ENCODE measurements around the gene RXYLT1. TPM values are rescaled to one million over a fixed set of nuclear protein-coding genes. Genes with fewer than 3 reads are reported as not detected.

RXYLT1 gene
- total and polyA plus RNA-seq, 2 experiments from 2014 or later = 17.1 to 22.9 TPM

- no peak overlapping the region for H3K4me2 ChIP-seq
- TF ChIP-seq EZH2phosphoT487 (IDR thresholded peaks at IDR 0.05; ENCODE audit: low read depth, severe bottlenecking, unreplicated experiment) (no peak), CTCF (IDR thresholded peaks at IDR 0.05; ENCODE audit: poor library complexity) (no peak), EZH2 (IDR thresholded peaks at IDR 0.05; ENCODE audit: borderline replicate concordance) (no peak)
- no peaks in the 10 kb centered on the region for H3K27me3 ChIP-seq
- H3K9me2 ChIP-seq (replicated peaks; ENCODE audit: insufficient read depth) = no peaks in the 10 kb centered on the region
- H3K27ac ChIP-seq = no peak overlapping the region
- H3K79me2 ChIP-seq = no peaks in the 10 kb centered on the region
- H3K4me1 ChIP-seq (ENCODE audit: insufficient read depth) = no peaks in the 10 kb centered on the region
- no peak for DNase-seq (ENCODE audit: low spot score)
- no peaks in the 10 kb centered on the region for H3K9me3 ChIP-seq (ENCODE audit: low read depth)
- no peaks in the 10 kb centered on the region for H3K36me3 ChIP-seq (replicated peaks; ENCODE audit: insufficient read depth, low read depth)
- H4K20me1 ChIP-seq (ENCODE audit: insufficient read depth, poor library complexity, severe bottlenecking) = no peaks in the 10 kb centered on the region
- H3K4me3 ChIP-seq = no peak overlapping the region
- WGBS (ENCODE audit: low lambda C conversion rate, missing lambda C conversion rate) = 69% methylated on average over 5 of the region's 5 CpGs
- H2AFZ ChIP-seq = no peak overlapping the region
These were observed 32.2 kb upstream of the RXYLT1 start for GRCh38 chr12:63747553-63747952.

- no peaks in the 10 kb centered on the region for H3K9me3 ChIP-seq (ENCODE audit: low read depth)
- H3K79me2 ChIP-seq = no peaks in the 10 kb centered on the region
- TF ChIP-seq EZH2phosphoT487 (IDR thresholded peaks at IDR 0.05; ENCODE audit: low read depth, severe bottlenecking, unreplicated experiment) = no peak
- no peak for TF ChIP-seq EZH2 (IDR thresholded peaks at IDR 0.05; ENCODE audit: borderline replicate concordance)
- no peak for TF ChIP-seq CTCF (IDR thresholded peaks at IDR 0.05; ENCODE audit: poor library complexity)
- H2AFZ ChIP-seq = no peak overlapping the region
- H3K36me3 ChIP-seq (replicated peaks; ENCODE audit: insufficient read depth, low read depth) = no peaks in the 10 kb centered on the region
- WGBS (ENCODE audit: low lambda C conversion rate, missing lambda C conversion rate) = 68% methylated on average over 2 of the region's 2 CpGs
- H4K20me1 ChIP-seq (ENCODE audit: insufficient read depth, poor library complexity, severe bottlenecking) = no peaks in the 10 kb centered on the region
- H3K4me1 ChIP-seq (ENCODE audit: insufficient read depth) = no peaks in the 10 kb centered on the region
- H3K4me2 ChIP-seq = no peak overlapping the region
- DNase-seq (ENCODE audit: low spot score) = no peak
- no peak overlapping the region for H3K27ac ChIP-seq
- no peak overlapping the region for H3K4me3 ChIP-seq
- no peaks in the 10 kb centered on the region for H3K27me3 ChIP-seq
- no peaks in the 10 kb centered on the region for H3K9me2 ChIP-seq (replicated peaks; ENCODE audit: insufficient read depth)
These were observed 27.4 kb upstream of the RXYLT1 start for GRCh38 chr12:63752283-63752682.

GRCh38 chr12:63752841-63753240 lies 26.9 kb upstream of the RXYLT1 start:
- Histone ChIP-seq H3K27ac (no peak overlapping the region), H3K4me2 (no peak overlapping the region), H3K4me3 (no peak overlapping the region), H3K27me3 (no peaks in the 10 kb centered on the region), H3K79me2 (no peaks in the 10 kb centered on the region), H2AFZ (no peak overlapping the region), H4K20me1 (ENCODE audit: insufficient read depth, poor library complexity, severe bottlenecking) (no peaks in the 10 kb centered on the region), H3K4me1 (ENCODE audit: insufficient read depth) (no peaks in the 10 kb centered on the region), H3K9me3 (ENCODE audit: low read depth) (no peaks in the 10 kb centered on the region), H3K36me3 (replicated peaks; ENCODE audit: insufficient read depth, low read depth) (no peaks in the 10 kb centered on the region), H3K9me2 (replicated peaks; ENCODE audit: insufficient read depth) (no peaks in the 10 kb centered on the region)
- no peak for DNase-seq (ENCODE audit: low spot score)
- TF ChIP-seq EZH2phosphoT487 (IDR thresholded peaks at IDR 0.05; ENCODE audit: low read depth, severe bottlenecking, unreplicated experiment) = no peak
- TF ChIP-seq EZH2 (IDR thresholded peaks at IDR 0.05; ENCODE audit: borderline replicate concordance) = no peak
- TF ChIP-seq CTCF (IDR thresholded peaks at IDR 0.05; ENCODE audit: poor library complexity) = no peak
- WGBS (ENCODE audit: low lambda C conversion rate, missing lambda C conversion rate) = 89% methylated on average over 2 of the region's 2 CpGs

GRCh38 chr12:63753743-63754142 lies 26.0 kb upstream of the RXYLT1 start:
- Histone ChIP-seq H3K4me3 (no peak overlapping the region), H3K9me2 (replicated peaks; ENCODE audit: insufficient read depth) (no peaks in the 10 kb centered on the region), H3K27ac (no peak overlapping the region), H3K9me3 (ENCODE audit: low read depth) (no peaks in the 10 kb centered on the region), H3K4me2 (no peak overlapping the region), H3K4me1 (ENCODE audit: insufficient read depth) (no peaks in the 10 kb centered on the region), H2AFZ (no peak overlapping the region), H3K36me3 (replicated peaks; ENCODE audit: insufficient read depth, low read depth) (no peaks in the 10 kb centered on the region), H3K27me3 (no peaks in the 10 kb centered on the region), H3K79me2 (no peaks in the 10 kb centered on the region), H4K20me1 (ENCODE audit: insufficient read depth, poor library complexity, severe bottlenecking) (no peaks in the 10 kb centered on the region)
- no peak for DNase-seq (ENCODE audit: low spot score)
- TF ChIP-seq EZH2phosphoT487 (IDR thresholded peaks at IDR 0.05; ENCODE audit: low read depth, severe bottlenecking, unreplicated experiment) (no peak), EZH2 (IDR thresholded peaks at IDR 0.05; ENCODE audit: borderline replicate concordance) (no peak), CTCF (IDR thresholded peaks at IDR 0.05; ENCODE audit: poor library complexity) (no peak)

Measured in hepatocyte (in vitro differentiated cells).